ENCODE data around the gene CASD1.

The CASD1 gene

DNA sequence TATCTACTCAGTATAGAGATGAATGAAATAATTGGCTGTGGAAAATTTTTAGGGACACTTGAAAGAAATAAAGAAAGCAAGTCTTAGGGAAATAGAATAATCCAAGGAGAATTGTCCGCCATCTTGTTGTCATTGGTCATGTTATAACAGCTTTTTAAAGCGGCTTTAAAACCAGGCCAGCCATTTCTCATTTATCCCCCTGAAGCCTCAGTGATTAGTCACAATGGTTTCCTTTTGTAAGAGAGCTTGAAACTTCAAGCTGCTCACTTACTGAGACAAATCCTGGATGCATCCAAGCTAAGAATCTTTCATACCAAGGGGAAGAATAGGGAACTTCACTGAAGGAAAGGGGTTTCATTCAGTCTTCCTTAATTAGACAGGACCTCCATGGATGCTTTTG, 78.5 kb downstream of the CASD1 start:
- Histone ChIP-seq H4K91ac (ENCODE audit: low read depth, low read length) (no peak overlapping the region), H2BK120ac (ENCODE audit: insufficient read depth, low read length, poor library complexity) (no peak overlapping the region), H4K8ac (ENCODE audit: low read depth, low read length) (no peak overlapping the region), H2BK5ac (ENCODE audit: low read depth, low read length, poor library complexity) (no peak overlapping the region), H3K27ac (ENCODE audit: low read depth, low read length) (no peak overlapping the region), H2BK12ac (ENCODE audit: low read length) (no peak overlapping the region), H3K18ac (ENCODE audit: low read length) (no peak overlapping the region), H3K14ac (ENCODE audit: low read length) (no peak overlapping the region), H3K36me3 (ENCODE audit: control insufficient read depth in 1 of 2, insufficient read depth in 2 of 2, low read length in 2 of 2) (no peaks in the 10 kb centered on the region), H3K27me3 (ENCODE audit: insufficient read depth, low read length) (no peaks in the 10 kb centered on the region), H2AK5ac (ENCODE audit: low read length) (no peak overlapping the region), H3K79me2 (ENCODE audit: control insufficient read depth, insufficient read depth, low read length, poor library complexity) (no peaks in the 10 kb centered on the region), H3K4me3 (ENCODE audit: low read depth, low read length) (no peak overlapping the region), H4K12ac (ENCODE audit: low read depth, low read length) (no peak overlapping the region), H3K4me1 (ENCODE audit: control insufficient read depth in 1 of 2, insufficient read depth in 2 of 2, low read length in 2 of 2) (peaks cover 0 to 2% of the 10 kb centered on the region in 2 experiments), H3K4me2 (ENCODE audit: low read length) (no peak overlapping the region), H3K79me1 (ENCODE audit: low read length) (no peaks in the 10 kb centered on the region), H2AFZ (ENCODE audit: insufficient read depth, low read length, poor library complexity) (no peak overlapping the region), H3K4ac (ENCODE audit: low read depth, low read length) (no peak overlapping the region), H3K23ac (ENCODE audit: low read length) (no peak overlapping the region), H3K9me3 (ENCODE audit: insufficient read depth, low read depth, low read length) (no peaks in the 10 kb centered on the region), H3K9ac (ENCODE audit: low read length) (no peak overlapping the region)
- DNase-seq = no peak
- WGBS (ENCODE audit: extremely low coverage, insufficient coverage, insufficient read length) = no CpG with 5 or more reads among the region's 2 CpGs

DNA sequence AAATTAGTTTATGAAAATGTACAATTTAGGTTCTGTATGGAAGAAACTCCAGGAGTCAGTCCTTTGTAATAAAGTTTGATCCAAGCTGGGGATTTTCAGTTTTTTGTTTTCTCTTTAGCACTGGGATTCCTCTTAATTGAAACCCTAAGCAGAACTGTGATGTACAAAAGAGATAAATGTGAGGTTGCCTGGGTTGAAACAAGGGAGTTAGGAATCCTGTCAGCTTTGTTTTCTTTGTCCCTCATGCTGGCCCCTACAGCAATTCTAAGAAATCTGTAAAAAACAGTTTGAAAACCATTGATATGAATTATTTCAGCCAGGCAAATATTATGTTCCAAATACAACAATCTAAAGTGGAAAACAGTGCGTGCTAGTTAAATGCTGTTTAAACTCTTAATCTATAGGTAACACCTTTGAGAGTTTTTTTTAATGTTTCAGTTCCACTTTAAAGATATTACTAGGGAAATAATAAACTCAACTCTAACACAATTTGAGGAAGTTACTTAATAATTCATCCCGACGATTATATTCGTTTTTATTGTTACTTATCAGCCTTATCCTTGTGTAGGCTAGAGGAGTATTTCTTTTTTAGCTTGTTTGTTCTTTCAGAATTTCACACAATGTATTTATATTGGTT, 81.0 kb downstream of the CASD1 start:
- peak; percentile 10 to 69 for DNase-seq
- H2BK5ac ChIP-seq (ENCODE audit: low read depth, low read length, poor library complexity) = no peak overlapping the region
- no peaks in the 10 kb centered on the region for H3K9me3 ChIP-seq (ENCODE audit: insufficient read depth, low read depth, low read length)
- H3K79me2 ChIP-seq (ENCODE audit: control insufficient read depth, insufficient read depth, low read length, poor library complexity) = no peaks in the 10 kb centered on the region
- H4K91ac ChIP-seq (ENCODE audit: low read depth, low read length) = no peak overlapping the region
- H3K4me3 ChIP-seq (ENCODE audit: low read depth, low read length) = no peak overlapping the region
- no peaks in the 10 kb centered on the region for H3K79me1 ChIP-seq (ENCODE audit: low read length)
- H3K4ac ChIP-seq (ENCODE audit: low read depth, low read length) = no peak overlapping the region
- H2BK12ac ChIP-seq (ENCODE audit: low read length) = no peak overlapping the region
- H3K27ac ChIP-seq (ENCODE audit: low read depth, low read length) = no peak overlapping the region
- H3K27me3 ChIP-seq (ENCODE audit: insufficient read depth, low read length) = no peaks in the 10 kb centered on the region
- no peak overlapping the region for H3K9ac ChIP-seq (ENCODE audit: low read length)
- peaks cover 0 to 2% of the 10 kb centered on the region in 2 experiments for H3K4me1 ChIP-seq (ENCODE audit: control insufficient read depth in 1 of 2, insufficient read depth in 2 of 2, low read length in 2 of 2)
- H3K18ac ChIP-seq (ENCODE audit: low read length) = no peak overlapping the region
- no peak overlapping the region for H3K23ac ChIP-seq (ENCODE audit: low read length)
- no CpG with 5 or more reads among the region's 4 CpGs for WGBS (ENCODE audit: extremely low coverage, insufficient coverage, insufficient read length)
- H4K12ac ChIP-seq (ENCODE audit: low read depth, low read length) = no peak overlapping the region
- H3K4me2 ChIP-seq (ENCODE audit: low read length) = no peak overlapping the region
- no peak overlapping the region for H4K8ac ChIP-seq (ENCODE audit: low read depth, low read length)
- no peak overlapping the region for H2BK120ac ChIP-seq (ENCODE audit: insufficient read depth, low read length, poor library complexity)
- no peak overlapping the region for H3K14ac ChIP-seq (ENCODE audit: low read length)
- no peak overlapping the region for H2AFZ ChIP-seq (ENCODE audit: insufficient read depth, low read length, poor library complexity)
- H3K36me3 ChIP-seq (ENCODE audit: control insufficient read depth in 1 of 2, insufficient read depth in 2 of 2, low read length in 2 of 2) = no peaks in the 10 kb centered on the region
- no peak overlapping the region for H2AK5ac ChIP-seq (ENCODE audit: low read length)

DNA sequence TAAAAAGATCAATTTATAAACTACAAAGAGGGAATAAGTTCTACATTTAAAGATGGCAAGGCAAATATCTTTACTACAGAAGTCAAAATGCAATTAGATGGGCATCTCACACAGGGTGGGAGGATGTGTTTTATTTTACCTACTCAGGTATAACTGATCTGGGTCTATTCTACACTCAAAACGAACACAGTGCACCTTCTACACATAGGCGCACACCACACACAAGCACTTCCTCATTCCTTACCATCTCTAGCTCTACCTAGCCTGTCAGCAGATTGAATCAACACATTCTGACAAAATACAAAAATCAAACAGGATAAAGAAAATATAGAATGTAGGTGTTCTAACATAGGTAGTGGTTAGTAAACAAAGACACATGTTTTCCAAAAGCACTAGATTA, 81.6 kb downstream of the CASD1 start:
- no peak overlapping the region for H3K14ac ChIP-seq (ENCODE audit: low read length)
- WGBS (ENCODE audit: extremely low coverage, insufficient coverage, insufficient read length) = no CpG with 5 or more reads among the region's 2 CpGs
- H3K79me1 ChIP-seq (ENCODE audit: low read length) = no peaks in the 10 kb centered on the region
- no peak overlapping the region for H2BK5ac ChIP-seq (ENCODE audit: low read depth, low read length, poor library complexity)
- H3K4me1 ChIP-seq (ENCODE audit: control insufficient read depth in 1 of 2, insufficient read depth in 2 of 2, low read length in 2 of 2) = peaks cover 0 to 2% of the 10 kb centered on the region in 2 experiments
- H3K9me3 ChIP-seq (ENCODE audit: insufficient read depth, low read depth, low read length) = no peaks in the 10 kb centered on the region
- H2AFZ ChIP-seq (ENCODE audit: insufficient read depth, low read length, poor library complexity) = no peak overlapping the region
- H2BK12ac ChIP-seq (ENCODE audit: low read length) = no peak overlapping the region
- H3K27me3 ChIP-seq (ENCODE audit: insufficient read depth, low read length) = no peaks in the 10 kb centered on the region
- H3K27ac ChIP-seq (ENCODE audit: low read depth, low read length) = no peak overlapping the region
- no peak overlapping the region for H3K4me2 ChIP-seq (ENCODE audit: low read length)
- no peak overlapping the region for H4K91ac ChIP-seq (ENCODE audit: low read depth, low read length)
- no peak overlapping the region for H4K12ac ChIP-seq (ENCODE audit: low read depth, low read length)
- no peaks in the 10 kb centered on the region for H3K79me2 ChIP-seq (ENCODE audit: control insufficient read depth, insufficient read depth, low read length, poor library complexity)
- no peak overlapping the region for H3K4me3 ChIP-seq (ENCODE audit: low read depth, low read length)
- peak in 1 of 2 donors; percentile 47 for DNase-seq
- no peak overlapping the region for H3K4ac ChIP-seq (ENCODE audit: low read depth, low read length)
- no peak overlapping the region for H3K18ac ChIP-seq (ENCODE audit: low read length)
- H3K36me3 ChIP-seq (ENCODE audit: control insufficient read depth in 1 of 2, insufficient read depth in 2 of 2, low read length in 2 of 2) = no peaks in the 10 kb centered on the region
- H4K8ac ChIP-seq (ENCODE audit: low read depth, low read length) = no peak overlapping the region
- H2BK120ac ChIP-seq (ENCODE audit: insufficient read depth, low read length, poor library complexity) = no peak overlapping the region
- no peak overlapping the region for H2AK5ac ChIP-seq (ENCODE audit: low read length)
- no peak overlapping the region for H3K9ac ChIP-seq (ENCODE audit: low read length)
- no peak overlapping the region for H3K23ac ChIP-seq (ENCODE audit: low read length)

DNA sequence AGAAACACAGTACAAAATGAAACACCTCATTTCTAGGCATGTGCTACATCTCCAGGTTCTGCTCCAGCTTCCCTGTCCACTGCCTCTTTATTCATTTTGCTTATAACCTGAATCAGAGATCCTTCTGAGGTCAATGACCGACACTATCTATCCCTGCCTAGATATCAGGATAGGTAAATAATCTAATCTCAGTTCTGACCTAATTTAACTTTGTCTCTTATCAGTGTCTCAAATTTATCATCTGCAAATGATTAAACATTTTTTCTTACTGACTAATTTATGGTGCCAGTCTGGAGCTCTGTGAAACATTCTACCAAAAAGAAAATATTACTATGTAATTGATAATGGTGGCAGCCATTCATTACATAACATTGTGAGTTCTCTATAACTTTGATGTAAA, 85.3 kb downstream of the CASD1 start:
- H3K36me3 ChIP-seq (ENCODE audit: control insufficient read depth in 1 of 2, insufficient read depth in 2 of 2, low read length in 2 of 2) = peaks cover 0 to 1% of the 10 kb centered on the region in 2 experiments
- no peak overlapping the region for H3K18ac ChIP-seq (ENCODE audit: low read length)
- no peaks in the 10 kb centered on the region for H3K79me2 ChIP-seq (ENCODE audit: control insufficient read depth, insufficient read depth, low read length, poor library complexity)
- H2AFZ ChIP-seq (ENCODE audit: insufficient read depth, low read length, poor library complexity) = no peak overlapping the region
- H3K4me1 ChIP-seq (ENCODE audit: control insufficient read depth in 1 of 2, insufficient read depth in 2 of 2, low read length in 2 of 2) = no peaks in the 10 kb centered on the region
- no peaks in the 10 kb centered on the region for H3K79me1 ChIP-seq (ENCODE audit: low read length)
- H3K23ac ChIP-seq (ENCODE audit: low read length) = no peak overlapping the region
- no peak overlapping the region for H3K4ac ChIP-seq (ENCODE audit: low read depth, low read length)
- no peaks in the 10 kb centered on the region for H3K27me3 ChIP-seq (ENCODE audit: insufficient read depth, low read length)
- no peak for DNase-seq
- H2BK120ac ChIP-seq (ENCODE audit: insufficient read depth, low read length, poor library complexity) = no peak overlapping the region
- no peak overlapping the region for H2AK5ac ChIP-seq (ENCODE audit: low read length)
- no peak overlapping the region for H4K8ac ChIP-seq (ENCODE audit: low read depth, low read length)
- H2BK5ac ChIP-seq (ENCODE audit: low read depth, low read length, poor library complexity) = no peak overlapping the region
- H4K12ac ChIP-seq (ENCODE audit: low read depth, low read length) = no peak overlapping the region
- no peak overlapping the region for H3K4me3 ChIP-seq (ENCODE audit: low read depth, low read length)
- no peak overlapping the region for H3K14ac ChIP-seq (ENCODE audit: low read length)
- no peak overlapping the region for H2BK12ac ChIP-seq (ENCODE audit: low read length)
- no peak overlapping the region for H3K4me2 ChIP-seq (ENCODE audit: low read length)
- no peak overlapping the region for H4K91ac ChIP-seq (ENCODE audit: low read depth, low read length)
- H3K9ac ChIP-seq (ENCODE audit: low read length) = no peak overlapping the region
- H3K27ac ChIP-seq (ENCODE audit: low read depth, low read length) = no peak overlapping the region
- no peaks in the 10 kb centered on the region for H3K9me3 ChIP-seq (ENCODE audit: insufficient read depth, low read depth, low read length)
- no CpG with 5 or more reads among the region's 1 CpG for WGBS (ENCODE audit: extremely low coverage, insufficient coverage, insufficient read length)

Data from trophoblast cell (in vitro differentiated cells and primary cell).